GM23248 (cell line): Measurements from ENCODE around the gene SHISAL2A. TPM values are rescaled to one million over a fixed set of nuclear protein-coding genes. Genes with fewer than 3 reads are reported as not detected.

Experiments used
- DNase-seq: peaks from one replicate; pipeline ENCODE4 v3.0.0-alpha.2; 2015
- H2AFZ ChIP-seq: fragments of 200-600 bp; sonication (generic); 2 replicates; pipeline ENCODE4 v1.6.1; 2016; ENCODE audit warnings: antibody characterized with exemption
- H3F3A ChIP-seq: fragments of 200-600 bp; sonication (generic); 2 replicates; pipeline ENCODE4 v1.6.1; 2016; ENCODE audit warnings: mild to moderate bottlenecking, antibody characterized with exemption, mixed run types; ENCODE audit not compliant: insufficient read depth
- H3K27ac ChIP-seq: fragments of 200-600 bp; sonication (generic); 2 replicates; pipeline ENCODE4 v1.5.1; 2016; ENCODE audit warnings: mild to moderate bottlenecking
- H3K27me3 ChIP-seq: fragments of 200-600 bp; sonication (generic); replicated peaks from 2 replicates; pipeline ENCODE4 v1.6.1; 2016; ENCODE audit warnings: mild to moderate bottlenecking; ENCODE audit not compliant: insufficient read depth
- H3K36me3 ChIP-seq: fragments of 200-600 bp; sonication (generic); 2 replicates; pipeline ENCODE4 v1.6.1; 2016; ENCODE audit warnings: low read depth, mild to moderate bottlenecking
- H3K4me1 ChIP-seq: fragments of 200-600 bp; sonication (generic); 2 replicates; pipeline ENCODE4 v1.6.1; 2016; ENCODE audit warnings: mild to moderate bottlenecking; ENCODE audit not compliant: insufficient read depth
- H3K4me2 ChIP-seq: fragments of 200-600 bp; sonication (generic); one replicate; pipeline ENCODE4 v1.6.1; 2016; ENCODE audit warnings: mild to moderate bottlenecking; ENCODE audit not compliant: unreplicated experiment
- H3K4me3 ChIP-seq: fragments of 200-600 bp; sonication (generic); 2 replicates; pipeline ENCODE4 v1.5.1; 2016; ENCODE audit warnings: mild to moderate bottlenecking
- H3K79me2 ChIP-seq: fragments of 200-600 bp; sonication (generic); 2 replicates; pipeline ENCODE4 v1.6.1; 2016; ENCODE audit warnings: mild to moderate bottlenecking; ENCODE audit not compliant: insufficient read depth
- H3K9ac ChIP-seq: fragments of 200-600 bp; sonication (generic); 2 replicates; pipeline ENCODE4 v1.6.1; 2016; ENCODE audit warnings: mild to moderate bottlenecking
- H3K9me2 ChIP-seq: fragments of 200-600 bp; sonication (generic); 2 replicates; pipeline ENCODE4 v1.6.1; 2016; ENCODE audit warnings: mixed run types, mild to moderate bottlenecking, moderate library complexity; ENCODE audit not compliant: insufficient read depth
- H3K9me3 ChIP-seq: fragments of 200-600 bp; sonication (generic); one replicate; pipeline ENCODE4 v1.6.1; 2017; ENCODE audit warnings: low read depth
- H4K20me1 ChIP-seq: fragments of 200-600 bp; sonication (generic); 2 replicates; pipeline ENCODE4 v1.6.0; 2016; ENCODE audit not compliant: insufficient read depth
- EZH2 ChIP-seq: fragments of 200-600 bp; sonication (generic); IDR thresholded peaks from 2 replicates; pipeline ENCODE4 v1.6.1; 2018; ENCODE audit warnings: antibody characterized with exemption, mild to moderate bottlenecking; ENCODE audit not compliant: insufficient read depth, poor library complexity, severe bottlenecking
- EZH2phosphoT487 ChIP-seq: fragments of 200-600 bp; sonication (generic); IDR thresholded peaks from 2 replicates; pipeline ENCODE4 v1.6.1; 2018; ENCODE audit warnings: antibody characterized with exemption, moderate library complexity, mild to moderate bottlenecking, low read depth; ENCODE audit not compliant: insufficient read depth
- whole genome bisulfite sequencing, 2 experiments: methylation state at CpG; one replicate each; pipeline ENCODE4 v1.1.6; 2015 to 2017; ENCODE audit warnings: low lambda C conversion rate in 2 of 2, low coverage in 1 of 2; ENCODE audit errors: missing lambda C conversion rate in 2 of 2; 5-methylcytosine and 5-hydroxymethylcytosine counted together
- in situ Hi-C: fragments of 300-500 bp; cut with MboI; formaldehyde crosslinking; loops from 2 replicates; pipeline ENCODE4 v1.15.0; 2020
- polyA plus RNA-seq: library from polyadenylated mRNA; unstranded; fragments of >200 nt; fragmentation: Nextera tagmentation; extraction: Ambion mirVana; gene quantifications from 2 replicates; pipeline ENCODE4 v1.2.1, GENCODE V29; 2016
- total RNA-seq: library from RNA; depleted of rRNA; stranded (reverse); fragments of >200 nt; shearing (Covaris generic); gene quantifications from 2 replicates; pipeline ENCODE4 v1.2.3, GENCODE V29; 2014

SHISAL2A gene
- total and polyA plus RNA-seq, 2 experiments from 2014 or later, result not detected

- WGBS, 2 experiments, result 68 to 83% methylated on average over 3 of the region's 3 CpGs
- H3K36me3 ChIP-seq, result no peaks in the 10 kb centered on the region
- no peaks in the 10 kb centered on the region for H3K9me3 ChIP-seq
- no peak for TF ChIP-seq EZH2
- TF ChIP-seq EZH2phosphoT487, result no peak
- H3K27me3 ChIP-seq, result no peaks in the 10 kb centered on the region
- no peaks in the 10 kb centered on the region for H3K9me2 ChIP-seq
- no peak overlapping the region for H2AFZ ChIP-seq
- no peaks in the 10 kb centered on the region for H3K79me2 ChIP-seq
- no peaks in the 10 kb centered on the region for H4K20me1 ChIP-seq
- H3K27ac ChIP-seq, result no peak overlapping the region
- in situ Hi-C loops, result no loop called here
- H3K4me2 ChIP-seq, result no peak overlapping the region
- no peaks in the 10 kb centered on the region for H3F3A ChIP-seq
- no peak overlapping the region for H3K4me3 ChIP-seq
- no peak for DNase-seq
- H3K9ac ChIP-seq, result no peak overlapping the region
- H3K4me1 ChIP-seq, result no peaks in the 10 kb centered on the region
These were observed 24.7 kb downstream of the SHISAL2A start for GRCh38 chr1:52657702-52658101.

DNA sequence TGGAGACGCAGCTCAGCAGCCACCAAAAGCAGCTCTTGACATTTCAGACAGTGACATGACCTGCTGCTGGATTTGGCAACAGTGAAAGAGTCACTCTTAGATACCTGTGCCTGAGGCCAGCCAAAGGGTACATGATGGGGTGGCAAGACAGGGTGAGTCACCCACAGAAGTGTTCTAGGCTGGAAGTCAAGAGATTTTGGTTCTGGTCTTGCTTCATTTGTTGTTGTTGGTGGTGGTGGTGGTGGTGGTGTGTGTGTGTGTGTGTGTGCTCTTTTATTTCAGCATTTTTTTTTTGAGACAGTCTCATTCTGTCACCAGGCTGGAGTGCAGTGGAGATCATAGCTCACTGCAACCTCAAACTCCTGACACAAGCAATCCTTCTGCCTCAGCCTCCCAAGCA, 25.8 kb downstream of the SHISAL2A start:
- Histone ChIP-seq H3K27ac (no peak overlapping the region), H2AFZ (no peak overlapping the region), H3K27me3 (no peaks in the 10 kb centered on the region), H3K4me3 (no peak overlapping the region), H3F3A (no peaks in the 10 kb centered on the region), H3K79me2 (no peaks in the 10 kb centered on the region), H3K4me2 (no peak overlapping the region), H3K9me2 (no peaks in the 10 kb centered on the region), H3K4me1 (no peaks in the 10 kb centered on the region), H3K9me3 (no peaks in the 10 kb centered on the region), H4K20me1 (no peaks in the 10 kb centered on the region), H3K9ac (no peak overlapping the region), H3K36me3 (no peaks in the 10 kb centered on the region)
- in situ Hi-C loops, result no loop called here
- DNase-seq, result no peak
- WGBS, 2 experiments, result 85 to 96% methylated on average over 1 of the region's 1 CpG
- TF ChIP-seq EZH2 (no peak), EZH2phosphoT487 (no peak)

GRCh38 chr1:52659356-52659755, 26.4 kb downstream of the SHISAL2A start:
- H3K9ac ChIP-seq, result no peak overlapping the region
- no peaks in the 10 kb centered on the region for H3K9me2 ChIP-seq
- no peaks in the 10 kb centered on the region for H3K27me3 ChIP-seq
- no peaks in the 10 kb centered on the region for H3K9me3 ChIP-seq
- 87% methylated on average over 3 of the region's 3 CpGs for WGBS, 2 experiments
- in situ Hi-C loops, result no loop called here
- no peak overlapping the region for H3K27ac ChIP-seq
- no peaks in the 10 kb centered on the region for H4K20me1 ChIP-seq
- H3K79me2 ChIP-seq, result no peaks in the 10 kb centered on the region
- no peak overlapping the region for H2AFZ ChIP-seq
- H3K4me3 ChIP-seq, result no peak overlapping the region
- no peak for TF ChIP-seq EZH2
- H3K4me1 ChIP-seq, result no peaks in the 10 kb centered on the region
- no peak overlapping the region for H3K4me2 ChIP-seq
- H3F3A ChIP-seq, result no peaks in the 10 kb centered on the region
- peak; percentile 18 for DNase-seq
- H3K36me3 ChIP-seq, result no peaks in the 10 kb centered on the region

DNA sequence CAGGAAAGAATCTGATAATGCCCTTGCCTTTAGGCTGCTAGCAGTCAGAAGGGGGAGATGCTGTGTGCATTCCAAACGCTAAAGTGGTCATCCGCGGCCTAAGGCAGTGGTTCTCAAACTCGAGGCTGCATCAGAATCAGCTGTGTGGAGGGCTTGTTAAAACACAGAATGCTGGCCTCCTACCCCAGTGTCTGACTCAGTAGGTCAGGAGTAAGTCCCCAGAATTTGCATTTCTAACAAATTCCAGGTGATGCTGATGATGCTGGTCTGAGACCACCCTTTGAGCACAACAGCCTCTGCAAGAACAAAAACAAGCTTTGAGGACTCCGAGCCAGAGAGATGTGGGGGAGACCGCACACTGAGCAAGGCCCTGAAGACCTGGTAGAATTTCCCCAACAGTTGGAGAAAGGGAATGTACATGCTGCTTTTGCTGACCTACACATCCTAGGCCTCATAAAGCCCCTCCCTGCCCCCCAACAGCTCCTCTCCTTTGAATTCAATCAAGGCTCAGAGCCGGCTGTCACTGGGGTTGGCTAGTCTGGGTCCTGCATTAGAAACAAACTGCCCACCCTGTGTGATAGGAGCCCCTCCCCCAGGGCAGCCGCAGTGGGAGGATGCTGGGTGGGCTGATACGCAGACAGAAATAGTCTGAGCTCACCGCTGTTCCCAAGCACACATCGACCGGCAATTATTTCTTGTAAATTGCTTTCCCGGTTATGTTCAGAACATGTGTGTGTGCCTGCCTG, 27.1 kb downstream of the SHISAL2A start:
- H2AFZ ChIP-seq, result no peak overlapping the region
- DNase-seq, result no peak
- in situ Hi-C loops, result no loop called here

GRCh38 chr1:52660807-52661206, 27.8 kb downstream of the SHISAL2A start:
- H3K36me3 ChIP-seq, result no peaks in the 10 kb centered on the region
- no peak overlapping the region for H3K4me2 ChIP-seq
- no peak for TF ChIP-seq EZH2
- in situ Hi-C loops, result no loop called here
- no peak for DNase-seq
- H3K4me1 ChIP-seq, result no peaks in the 10 kb centered on the region
- H3K9me3 ChIP-seq, result no peaks in the 10 kb centered on the region
- H3K9me2 ChIP-seq, result no peaks in the 10 kb centered on the region
- H2AFZ ChIP-seq, result no peak overlapping the region
- H4K20me1 ChIP-seq, result no peaks in the 10 kb centered on the region
- H3K27me3 ChIP-seq, result no peaks in the 10 kb centered on the region
- 72 to 75% methylated on average over 3 of the region's 3 CpGs for WGBS, 2 experiments
- no peak overlapping the region for H3K27ac ChIP-seq
- H3K9ac ChIP-seq, result no peak overlapping the region
- H3K79me2 ChIP-seq, result no peaks in the 10 kb centered on the region
- H3F3A ChIP-seq, result no peaks in the 10 kb centered on the region
- H3K4me3 ChIP-seq, result no peak overlapping the region

More for the DNA sequence above, 27.1 kb downstream of the SHISAL2A start:
- Histone ChIP-seq H3K36me3 (no peaks in the 10 kb centered on the region), H3K4me2 (no peak overlapping the region), H3K9me3 (no peaks in the 10 kb centered on the region), H3K9me2 (no peaks in the 10 kb centered on the region), H4K20me1 (no peaks in the 10 kb centered on the region), H3K79me2 (no peaks in the 10 kb centered on the region), H3K27ac (no peak overlapping the region), H3K9ac (no peak overlapping the region), H3K4me3 (no peak overlapping the region), H3K27me3 (no peaks in the 10 kb centered on the region), H3K4me1 (no peaks in the 10 kb centered on the region), H3F3A (no peaks in the 10 kb centered on the region)
- 47 to 50% methylated on average over 13 of the region's 13 CpGs for WGBS, 2 experiments
- TF ChIP-seq EZH2phosphoT487 (no peak), EZH2 (no peak)
